HCT116 (cell line): ENCODE data around the gene CLN5. TPM values are rescaled to one million over a fixed set of nuclear protein-coding genes. Genes with fewer than 3 reads are reported as not detected.

Experiments
- ATAC-seq: fragments of 200-7000 bp; cut with Tn5 transposase; 2 replicates; pipeline ENCODE4 v1.9.1; 2020; ENCODE audit warnings: mild to moderate bottlenecking, moderate library complexity
- BruUV-seq: library from RNA; stranded (reverse); fragments of 400-500 nt; replicated peaks from 2 replicates; lab custom pipeline; 2021; lab: Mats Ljungman, UMichigan
- CTCF ChIA-PET: fragments of 300-600 bp; sonication (Branson Sonifier 250); formaldehyde crosslinking; loops from one replicate; lab custom pipeline; 2021; ENCODE audit warnings: antibody characterized with exemption; lab: Charles Lee
- POLR2A ChIA-PET: fragments of 300-600, 350-600 bp; sonication (Branson Sonifier 250); formaldehyde crosslinking; loops from one replicate; lab custom pipeline; 2021; ENCODE audit warnings: antibody characterized with exemption; lab: Charles Lee
- RAD21 ChIA-PET, 2 experiments: fragments of 300-600 bp; sonication (Branson Sonifier 250); formaldehyde crosslinking; loops; one replicate each; lab custom pipeline; 2023; ENCODE audit warnings: low total read pairs in 2 of 2; ENCODE audit not compliant: uncharacterized antibody in 2 of 2, unreplicated experiment in 2 of 2, low non-redundant PET in 1 of 2; lab: Charles Lee
- DNase-seq: peaks from one replicate; pipeline ENCODE4 v3.0.0-alpha.2; 2010; ENCODE audit warnings: low read depth, low spot score
- H2AFZ ChIP-seq: fragments of 200-600 bp; shearing (Covaris generic), sonication (generic); 2 replicates; pipeline ENCODE4 v1.6.1; 2017; ENCODE audit warnings: low read depth, mixed run types, mixed read lengths, antibody characterized with exemption, low read length; ENCODE audit not compliant: poor library complexity, severe bottlenecking
- H3K27ac ChIP-seq: 2 replicates; pipeline ENCODE4 v1.5.1; 2012; ENCODE audit warnings: low read depth, low read length
- H3K27me3 ChIP-seq: fragments of 200-600 bp; sonication (generic); 2 replicates; pipeline ENCODE4 v1.6.1; 2016; ENCODE audit warnings: mixed run types, low read length, mixed read lengths; ENCODE audit not compliant: insufficient read depth
- H3K36me3 ChIP-seq, 2 experiments: fragments of 200-500 bp in 1 of 2; fragments of 200-600 bp in 1 of 2; sonication (Bioruptor generic) in 1 of 2; sonication (generic) in 1 of 2; 2 replicates each; pipeline versions ENCODE4 v1.5.1 to v1.6.1; 2014 to 2016; ENCODE audit warnings: low read length in 2 of 2, inconsistent platforms in 1 of 2, mixed read lengths in 1 of 2, mixed run types in 1 of 2; ENCODE audit not compliant: insufficient read depth in 2 of 2, control insufficient read depth in 1 of 2
- H3K4me1 ChIP-seq, 2 experiments: fragments of 200-600 bp in 1 of 2; sonication (generic) in 1 of 2; 2 replicates each; pipeline versions ENCODE4 v1.5.1 to v1.6.1; 2012 to 2017; ENCODE audit warnings: low read length in 2 of 2, inconsistent platforms in 1 of 2, mild to moderate bottlenecking in 1 of 2, mixed read lengths in 1 of 2, mixed run types in 1 of 2, moderate library complexity in 1 of 2; ENCODE audit not compliant: insufficient read depth in 2 of 2, control insufficient read depth in 1 of 2
- H3K4me2 ChIP-seq: fragments of 200-600 bp; sonication (generic); 2 replicates; pipeline ENCODE4 v1.6.1; 2017; ENCODE audit warnings: mixed run types, low read length, mixed read lengths
- H3K4me3 ChIP-seq, 2 experiments: fragments of 200-600 bp in 1 of 2; sonication (generic) in 1 of 2; replicated peaks in 1 of 2; 2 replicates each; pipeline ENCODE4 v1.5.1; 2011 to 2016; ENCODE audit warnings: low read length in 2 of 2, control low read depth in 1 of 2, low read depth in 1 of 2, mild to moderate bottlenecking in 1 of 2, mixed read lengths in 1 of 2, mixed run types in 1 of 2
- H3K79me2 ChIP-seq: fragments of 200-600 bp; sonication (generic); 2 replicates; pipeline ENCODE4 v1.6.1; 2017; ENCODE audit warnings: mild to moderate bottlenecking, mixed run types, low read length, moderate library complexity, mixed read lengths; ENCODE audit not compliant: insufficient read depth
- H3K9ac ChIP-seq: fragments of 200-600 bp; sonication (generic); 2 replicates; pipeline ENCODE4 v1.6.1; 2016; ENCODE audit warnings: low read length, mixed read lengths
- H3K9me2 ChIP-seq: fragments of 200-600 bp; sonication (generic), shearing (Covaris generic); 2 replicates; pipeline ENCODE4 v1.6.1; 2017; ENCODE audit warnings: mixed run types, mild to moderate bottlenecking, moderate library complexity; ENCODE audit not compliant: insufficient read depth
- H3K9me3 ChIP-seq, 2 experiments: fragments of 200-500 bp in 1 of 2; fragments of 200-600 bp in 1 of 2; sonication (Bioruptor generic) in 1 of 2; sonication (generic) in 1 of 2; 2 replicates each; pipeline ENCODE4 v1.6.1; 2014 to 2017; ENCODE audit warnings: low read length in 2 of 2, mixed read lengths in 2 of 2, inconsistent platforms in 1 of 2, low read depth in 1 of 2, mild to moderate bottlenecking in 1 of 2, mixed run types in 1 of 2, moderate library complexity in 1 of 2; ENCODE audit not compliant: control insufficient read depth in 1 of 2, insufficient read depth in 1 of 2
- H4K20me1 ChIP-seq: fragments of 200-600 bp; sonication (generic), shearing (Covaris generic); 2 replicates; pipeline ENCODE4 v1.6.1; 2017; ENCODE audit warnings: mixed run types, mild to moderate bottlenecking, moderate library complexity; ENCODE audit not compliant: insufficient read depth
- CBX3 ChIP-seq: IDR thresholded peaks from 2 replicates; pipeline ENCODE4 v1.6.1; 2012; ENCODE audit warnings: low read depth
- CEBPB ChIP-seq: IDR thresholded peaks from 2 replicates; pipeline ENCODE4 v1.6.1; 2012; ENCODE audit warnings: low read depth
- ELF1 ChIP-seq: IDR thresholded peaks from 2 replicates; pipeline ENCODE4 v1.6.1; 2012; ENCODE audit warnings: low read depth, borderline replicate concordance
- EZH2 ChIP-seq: fragments of 200-600 bp; sonication (generic); IDR thresholded peaks from 2 replicates; pipeline ENCODE4 v1.6.1; 2017; ENCODE audit warnings: antibody characterized with exemption, mixed run types
- EZH2phosphoT487 ChIP-seq: fragments of 200-600 bp; IDR thresholded peaks from 2 replicates; pipeline ENCODE4 v1.6.1; 2018; ENCODE audit warnings: antibody characterized with exemption, borderline replicate concordance
- FOSL1 ChIP-seq: IDR thresholded peaks from 2 replicates; pipeline ENCODE4 v1.6.1; 2012; ENCODE audit warnings: low read depth
- JUND ChIP-seq: IDR thresholded peaks from 2 replicates; pipeline ENCODE4 v1.6.1; 2012
- POLR2AphosphoS5 ChIP-seq: IDR thresholded peaks from 2 replicates; pipeline ENCODE4 v1.6.1; 2011; ENCODE audit warnings: mild to moderate bottlenecking, low read depth, low read length, moderate library complexity
- REST ChIP-seq: IDR thresholded peaks from 2 replicates; pipeline ENCODE4 v1.6.1; 2012; ENCODE audit warnings: low read depth
- SP1 ChIP-seq: IDR thresholded peaks from 2 replicates; pipeline ENCODE4 v1.6.1; 2012; ENCODE audit warnings: low read depth
- TCF7L2 ChIP-seq: IDR thresholded peaks from 2 replicates; pipeline ENCODE4 v1.7.0; 2011; ENCODE audit warnings: borderline replicate concordance, inconsistent platforms; ENCODE audit not compliant: insufficient read depth, insufficient read length; ENCODE audit errors: extremely low read depth
- YY1 ChIP-seq: IDR thresholded peaks from 2 replicates; pipeline ENCODE4 v1.6.1; 2011; ENCODE audit warnings: low read length, low read depth, moderate library complexity, mild to moderate bottlenecking; ENCODE audit not compliant: insufficient replicate concordance; ENCODE audit errors: extremely low read depth
- ZBTB33 ChIP-seq: IDR thresholded peaks from 2 replicates; pipeline ENCODE4 v1.6.1; 2011; ENCODE audit warnings: mild to moderate bottlenecking, low read length, moderate library complexity; ENCODE audit not compliant: insufficient replicate concordance; ENCODE audit errors: extremely low read depth
- ZNF274 ChIP-seq: fragments of 200-500 bp; sonication (Bioruptor generic); IDR thresholded peaks from 2 replicates; pipeline ENCODE4 v1.6.1; 2014; ENCODE audit warnings: mild to moderate bottlenecking, low read depth, low read length, inconsistent platforms
- intact Hi-C: fragments of 100-400 bp; cut with micrococcal nuclease; formaldehyde crosslinking; loops from 2 replicates; pipeline ENCODE4 v1.10.0; 2022
- total RNA-seq: library from RNA; stranded (reverse); gene quantifications from one replicate; pipeline ENCODE4 v1.2.1, GENCODE V29; 2021; ENCODE audit not compliant: unreplicated experiment
- TF ChIP-seq, protein P1 (sequence below): IDR thresholded peaks from 2 replicates; pipeline ENCODE4 v1.6.1; 2012
- TF ChIP-seq, protein P2 (sequence below): IDR thresholded peaks from 2 replicates; pipeline ENCODE4 v1.6.1; 2012
- TF ChIP-seq, protein P3 (sequence below), 3 experiments: fragments of 200-600 bp in 1 of 3; sonication (generic) in 1 of 3; IDR thresholded peaks in 2 of 3; conservative IDR thresholded peaks in 1 of 3; 2 replicates each; pipeline ENCODE4 v1.5.1; 2012 to 2017; ENCODE audit warnings: low read depth in 2 of 3, low read length in 2 of 3, antibody characterized with exemption in 1 of 3, borderline replicate concordance in 1 of 3, control low read depth in 1 of 3, mild to moderate bottlenecking in 1 of 3, mixed read lengths in 1 of 3, mixed run types in 1 of 3, moderate library complexity in 1 of 3; ENCODE audit not compliant: insufficient read depth in 1 of 3

Gene CLN5
- total RNA-seq, 1 experiment from 2014 or later: 21.4 TPM

DNA sequence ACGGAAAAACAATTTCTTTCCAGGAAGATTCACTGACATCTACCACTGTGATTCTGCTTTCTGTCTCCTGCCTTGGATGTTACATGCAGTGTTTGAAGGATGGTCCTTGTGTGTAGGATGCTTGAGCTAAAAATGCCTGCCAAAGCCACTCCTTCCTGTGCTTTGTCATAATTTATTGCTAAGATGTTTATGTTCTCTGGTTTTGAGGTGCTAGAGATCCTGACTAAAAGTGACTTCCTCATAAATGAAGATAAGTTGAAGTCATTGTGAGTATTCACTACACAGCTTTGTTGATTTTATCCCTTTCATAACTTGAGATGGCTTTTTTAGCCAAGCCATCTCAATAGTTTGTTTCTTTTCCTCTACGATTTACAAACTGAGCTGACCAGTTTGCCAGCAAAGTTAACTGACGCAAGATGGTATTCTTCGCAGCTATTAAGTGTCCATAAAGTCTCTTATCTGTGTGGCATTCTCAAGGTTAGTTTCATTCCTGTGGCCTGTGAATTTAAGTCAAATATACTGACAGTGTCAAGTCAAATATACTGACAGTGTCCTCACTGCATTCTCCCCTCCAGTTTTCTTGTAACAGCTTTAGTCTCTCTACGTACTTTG is 50.8 kb downstream of the CLN5 start:
- no peaks in the 10 kb centered on the region for H3K27me3 ChIP-seq
- no peaks in the 10 kb centered on the region for H4K20me1 ChIP-seq
- no peak overlapping the region for H2AFZ ChIP-seq
- H3K4me1 ChIP-seq: no peaks in the 10 kb centered on the region
- ChIA-PET RAD21 (no interaction called here), POLR2A (no interaction called here), CTCF (no interaction called here)
- BruUV-seq: no TSS peak
- peaks cover 4 to 8% of the 10 kb centered on the region in 2 experiments; a peak in 1 of 4 replicates for H3K36me3 ChIP-seq
- no peaks in the 10 kb centered on the region for H3K9me2 ChIP-seq
- DNase-seq (no peak), ATAC-seq (no peak)
- H3K4me2 ChIP-seq: no peak overlapping the region
- intact Hi-C loops: no loop called here
- H3K4me3 ChIP-seq: no peak overlapping the region
- no peak overlapping the region for H3K27ac ChIP-seq
- no peaks in the 10 kb centered on the region for H3K9me3 ChIP-seq
- H3K9ac ChIP-seq: no peak overlapping the region
- no peaks in the 10 kb centered on the region for H3K79me2 ChIP-seq
- TF ChIP-seq EZH2 (no peak), YY1 (no peak), TCF7L2 (no peak), CBX3 (no peak), POLR2AphosphoS5 (no peak), CEBPB (no peak), ZNF274 (no peak), SP1 (no peak), JUND (no peak), REST (no peak), EZH2phosphoT487 (no peak), FOSL1 (no peak), ZBTB33 (no peak), ELF1 (no peak)
- TF ChIP-seq, protein P1, sequence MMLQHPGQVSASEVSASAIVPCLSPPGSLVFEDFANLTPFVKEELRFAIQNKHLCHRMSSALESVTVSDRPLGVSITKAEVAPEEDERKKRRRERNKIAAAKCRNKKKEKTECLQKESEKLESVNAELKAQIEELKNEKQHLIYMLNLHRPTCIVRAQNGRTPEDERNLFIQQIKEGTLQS: no peak
- TF ChIP-seq, protein P2, sequence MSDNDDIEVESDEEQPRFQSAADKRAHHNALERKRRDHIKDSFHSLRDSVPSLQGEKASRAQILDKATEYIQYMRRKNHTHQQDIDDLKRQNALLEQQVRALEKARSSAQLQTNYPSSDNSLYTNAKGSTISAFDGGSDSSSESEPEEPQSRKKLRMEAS: no peak
- TF ChIP-seq, protein P3, sequence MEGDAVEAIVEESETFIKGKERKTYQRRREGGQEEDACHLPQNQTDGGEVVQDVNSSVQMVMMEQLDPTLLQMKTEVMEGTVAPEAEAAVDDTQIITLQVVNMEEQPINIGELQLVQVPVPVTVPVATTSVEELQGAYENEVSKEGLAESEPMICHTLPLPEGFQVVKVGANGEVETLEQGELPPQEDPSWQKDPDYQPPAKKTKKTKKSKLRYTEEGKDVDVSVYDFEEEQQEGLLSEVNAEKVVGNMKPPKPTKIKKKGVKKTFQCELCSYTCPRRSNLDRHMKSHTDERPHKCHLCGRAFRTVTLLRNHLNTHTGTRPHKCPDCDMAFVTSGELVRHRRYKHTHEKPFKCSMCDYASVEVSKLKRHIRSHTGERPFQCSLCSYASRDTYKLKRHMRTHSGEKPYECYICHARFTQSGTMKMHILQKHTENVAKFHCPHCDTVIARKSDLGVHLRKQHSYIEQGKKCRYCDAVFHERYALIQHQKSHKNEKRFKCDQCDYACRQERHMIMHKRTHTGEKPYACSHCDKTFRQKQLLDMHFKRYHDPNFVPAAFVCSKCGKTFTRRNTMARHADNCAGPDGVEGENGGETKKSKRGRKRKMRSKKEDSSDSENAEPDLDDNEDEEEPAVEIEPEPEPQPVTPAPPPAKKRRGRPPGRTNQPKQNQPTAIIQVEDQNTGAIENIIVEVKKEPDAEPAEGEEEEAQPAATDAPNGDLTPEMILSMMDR (IDR thresholded peaks at IDR 0.05 in 2 of 3, conservative IDR thresholded peaks at IDR 0.05 in 1 of 3; ENCODE audit: borderline replicate concordance in 1 of 3, insufficient read depth in 1 of 3, low read depth in 2 of 3, low read length in 2 of 3): no peak
